NCI-H82 treated with DMSO at 0.1 percent for 48 hours (cell line): ENCODE measurements around the gene SCAPER.
"Not testable (repeated sequence)": the region's sequence is repeated elsewhere in the genome, so short reads cannot be mapped to it uniquely, and the experiment has no call there.

Experiments
- DNase-seq: peaks from one replicate; lab custom pipeline; 2025; ENCODE audit not compliant: unreplicated experiment; lab: John Stamatoyannopoulos, UW

SCAPER gene

GRCh38 chr15:76502678-76503077 is 402.5 kb downstream of the SCAPER start:
- no peak for DNase-seq

- not testable (repeated sequence) for DNase-seq
These were observed 403.0 kb downstream of the SCAPER start for GRCh38 chr15:76502185-76502584.

GRCh38 chr15:76501726-76502125 is 403.4 kb downstream of the SCAPER start:
- DNase-seq, result no peak

GRCh38 chr15:76501011-76501410 is 404.1 kb downstream of the SCAPER start:
- DNase-seq, result no peak

- DNase-seq, result no peak
These were observed 409.7 kb downstream of the SCAPER start for GRCh38 chr15:76495487-76495886.

- no peak for DNase-seq
These were observed 412.6 kb downstream of the SCAPER start for GRCh38 chr15:76492538-76492937.

GRCh38 chr15:76483752-76484151 is 421.4 kb downstream of the SCAPER start:
- no peak for DNase-seq

GRCh38 chr15:76483018-76483417 is 422.1 kb downstream of the SCAPER start:
- DNase-seq, result no peak

- no peak for DNase-seq
These were observed 424.9 kb downstream of the SCAPER start for GRCh38 chr15:76480267-76480666.

- no peak for DNase-seq
These were observed 434.4 kb downstream of the SCAPER start for GRCh38 chr15:76470691-76471090.

- DNase-seq, result no peak
These were observed 436.4 kb downstream of the SCAPER start for GRCh38 chr15:76468722-76469121.

- DNase-seq, result no peak
These were observed 438.0 kb downstream of the SCAPER start for GRCh38 chr15:76467136-76467535.

GRCh38 chr15:76465728-76466127 is 439.4 kb downstream of the SCAPER start:
- DNase-seq, result no peak

- no peak for DNase-seq
These were observed 440.9 kb downstream of the SCAPER start for GRCh38 chr15:76464247-76464646.

GRCh38 chr15:76460871-76461270 is 444.3 kb downstream of the SCAPER start:
- no peak for DNase-seq

- DNase-seq, result no peak
These were observed 444.8 kb downstream of the SCAPER start for GRCh38 chr15:76460347-76460746.

GRCh38 chr15:76451540-76451939 is 453.6 kb downstream of the SCAPER start:
- DNase-seq, result no peak

- DNase-seq, result no peak
These were observed 455.7 kb downstream of the SCAPER start for GRCh38 chr15:76449455-76449854.

GRCh38 chr15:76448755-76449154 is 456.4 kb downstream of the SCAPER start:
- no peak for DNase-seq

GRCh38 chr15:76447728-76448441 is 457.3 kb downstream of the SCAPER start:
- no peak for DNase-seq

GRCh38 chr15:76440441-76440840 is 464.7 kb downstream of the SCAPER start:
- no peak for DNase-seq

- no peak for DNase-seq
These were observed 465.6 kb downstream of the SCAPER start for GRCh38 chr15:76439542-76439941.

GRCh38 chr15:76433798-76434400 is 471.2 kb downstream of the SCAPER start:
- DNase-seq, result no peak
